Parathyroid adenoma (tissue), 2 donors: Measurements from ENCODE around the gene CPT1B.

Experiments
- H2AFZ ChIP-seq: fragments of 300-600 bp; sonication (generic); one replicate; pipeline ENCODE4 v1.7.0; 2017; ENCODE audit warnings: antibody characterized with exemption, mild to moderate bottlenecking
- H3K27ac ChIP-seq: fragments of 300-600 bp; sonication (generic); one replicate; pipeline ENCODE4 v1.7.0; 2017
- H3K27me3 ChIP-seq: fragments of 300-600 bp; sonication (generic); one replicate; pipeline ENCODE4 v1.7.0; 2017; ENCODE audit warnings: low read length; ENCODE audit not compliant: control insufficient read depth, insufficient read depth
- H3K36me3 ChIP-seq: fragments of 300-600 bp; sonication (generic); one replicate; pipeline ENCODE4 v1.7.0; 2017; ENCODE audit warnings: low read length; ENCODE audit not compliant: control insufficient read depth, insufficient read depth
- H3K4me1 ChIP-seq: fragments of 300-600 bp; sonication (generic); one replicate; pipeline ENCODE4 v1.7.0; 2017; ENCODE audit warnings: control low read depth
- H3K4me2 ChIP-seq: fragments of 300-600 bp; sonication (generic); one replicate; pipeline ENCODE4 v1.7.0; 2017; ENCODE audit warnings: low read length
- H3K4me3 ChIP-seq: fragments of 300-600 bp; sonication (generic); one replicate; pipeline ENCODE4 v1.7.0; 2017; ENCODE audit warnings: low read depth, low read length
- H3K79me2 ChIP-seq: fragments of 300-600 bp; sonication (generic); one replicate; pipeline ENCODE4 v1.7.0; 2017; ENCODE audit warnings: control low read depth
- H3K9ac ChIP-seq: fragments of 300-600 bp; sonication (generic); one replicate; pipeline ENCODE4 v1.7.0; 2017; ENCODE audit warnings: mild to moderate bottlenecking
- H3K9me3 ChIP-seq: fragments of 300-600 bp; sonication (generic); one replicate; pipeline ENCODE4 v1.7.0; 2017; ENCODE audit warnings: low read length; ENCODE audit not compliant: control insufficient read depth
- CTCF ChIP-seq: fragments of 300-600 bp; sonication (generic); IDR thresholded peaks from one replicate; pipeline ENCODE4 v1.7.0; 2017; ENCODE audit warnings: antibody characterized with exemption, mild to moderate bottlenecking
- donor health status: primary hyperparathyroidism.

CPT1B gene

GRCh38 chr22:50548040-50548920 is 29.9 kb downstream of the CPT1B start:
- H3K9me3 ChIP-seq, result no peaks in the 10 kb centered on the region
- H3K27ac ChIP-seq, result no peak overlapping the region
- no peak overlapping the region for H3K4me2 ChIP-seq
- no peaks in the 10 kb centered on the region for H3K27me3 ChIP-seq
- H3K4me1 ChIP-seq, result peaks cover 7% of the 10 kb centered on the region
- H3K36me3 ChIP-seq, result no peaks in the 10 kb centered on the region
- TF ChIP-seq CTCF, result no peak
- H3K4me3 ChIP-seq, result no peak overlapping the region
- H2AFZ ChIP-seq, result no peak overlapping the region
- no peaks in the 10 kb centered on the region for H3K79me2 ChIP-seq
- H3K9ac ChIP-seq, result no peak overlapping the region

- TF ChIP-seq CTCF, result no peak
- no peaks in the 10 kb centered on the region for H3K79me2 ChIP-seq
- H2AFZ ChIP-seq, result no peak overlapping the region
- no peaks in the 10 kb centered on the region for H3K36me3 ChIP-seq
- peak overlapping the region; percentile 56 for H3K4me2 ChIP-seq
- no peak overlapping the region for H3K9ac ChIP-seq
- H3K4me1 ChIP-seq, result peaks cover 7% of the 10 kb centered on the region
- H3K4me3 ChIP-seq, result peak overlapping the region; percentile 19
- H3K9me3 ChIP-seq, result no peaks in the 10 kb centered on the region
- H3K27me3 ChIP-seq, result no peaks in the 10 kb centered on the region
- H3K27ac ChIP-seq, result no peak overlapping the region
Measured at GRCh38 chr22:50547263-50547985, 30.8 kb downstream of the CPT1B start.

GRCh38 chr22:50546326-50547262 is 31.6 kb downstream of the CPT1B start:
- no peaks in the 10 kb centered on the region for H3K79me2 ChIP-seq
- H3K9ac ChIP-seq, result no peak overlapping the region
- no peaks in the 10 kb centered on the region for H3K36me3 ChIP-seq
- H3K4me3 ChIP-seq, result peak overlapping the region; percentile 19
- H2AFZ ChIP-seq, result peak overlapping the region; percentile 70
- H3K9me3 ChIP-seq, result no peaks in the 10 kb centered on the region
- H3K4me1 ChIP-seq, result peaks cover 7% of the 10 kb centered on the region
- no peak overlapping the region for H3K27ac ChIP-seq
- no peaks in the 10 kb centered on the region for H3K27me3 ChIP-seq
- no peak for TF ChIP-seq CTCF
- H3K4me2 ChIP-seq, result peak overlapping the region; percentile 56

- Histone ChIP-seq H3K27me3 (no peaks in the 10 kb centered on the region), H2AFZ (peak within 1 kb of the TSS; percentile 70), H3K9me3 (no peaks in the 10 kb centered on the region), H3K36me3 (no peaks in the 10 kb centered on the region), H3K4me3 (peak within 1 kb of the TSS; percentile 19), H3K4me2 (peak within 1 kb of the TSS; percentile 56), H3K4me1 (peaks cover 7% of the 10 kb centered on the region), H3K79me2 (no peaks in the 10 kb centered on the region), H3K9ac (no peak within 1 kb of the TSS), H3K27ac (peak within 1 kb of the TSS; percentile 86)
- peak; percentile 12 for TF ChIP-seq CTCF
Measured at GRCh38 chr22:50545522-50546325, 32.5 kb downstream of the CPT1B start, which contains the start of gene KLHDC7B. KLHDC7B (plus strand) TSS chr22:50545899; CDS start chr22:50546244, 345 bp downstream.
